CD4-positive, alpha-beta memory T cell (primary cell): Measurements from ENCODE around the gene SLC5A10. TPM values are rescaled to one million over a fixed set of nuclear protein-coding genes. Genes with fewer than 3 reads are reported as not detected.
"Not testable (repeated sequence)": the region's sequence is repeated elsewhere in the genome, so short reads cannot be mapped to it uniquely, and the experiment has no call there.

ENCODE experiments used
- CTCF ChIA-PET: fragments of 350-600 bp; sonication (Branson Sonifier 250); formaldehyde crosslinking; loops from one replicate; lab custom pipeline; 2021; ENCODE audit warnings: inconsistent platforms; ENCODE audit not compliant: partially characterized antibody; lab: Charles Lee
- POLR2A ChIA-PET: fragments of 350-600 bp; sonication (Branson Sonifier 250); formaldehyde crosslinking; loops from one replicate; lab custom pipeline; 2021; ENCODE audit not compliant: partially characterized antibody; lab: Charles Lee
- DNase-seq, 5 donors: peaks; one replicate each; pipeline versions ENCODE4 v3.0.0 to v3.0.0-alpha.2; 2020 to 2022; ENCODE audit warnings: mixed read lengths in 1 of 5
- H3K27ac ChIP-seq: one replicate; pipeline ENCODE4 v1.7.0; 2013; ENCODE audit warnings: low read depth, low read length
- H3K27me3 ChIP-seq: 2 replicates; pipeline ENCODE4 v1.7.0; 2013; ENCODE audit warnings: mild to moderate bottlenecking, low read length, moderate library complexity; ENCODE audit not compliant: insufficient read depth
- H3K36me3 ChIP-seq: 2 replicates; pipeline ENCODE4 v1.7.0; 2013; ENCODE audit warnings: mild to moderate bottlenecking, low read length, moderate library complexity; ENCODE audit not compliant: insufficient read depth
- H3K4me1 ChIP-seq: 2 replicates; pipeline ENCODE4 v1.7.0; 2013; ENCODE audit warnings: mild to moderate bottlenecking, low read length, moderate library complexity; ENCODE audit not compliant: insufficient read depth
- H3K4me3 ChIP-seq, 2 donors: one replicate each; pipeline ENCODE4 v1.7.0; 2013; ENCODE audit warnings: low read length in 2 of 2, mild to moderate bottlenecking in 1 of 2
- H3K9me3 ChIP-seq, 2 donors: one replicate each; pipeline ENCODE4 v1.7.0; 2013; ENCODE audit warnings: low read length in 2 of 2, control low read depth in 1 of 2; ENCODE audit not compliant: control insufficient read depth in 1 of 2
- H3K27ac Mint-ChIP-seq, 7 donors: one replicate each; pipeline ENCODE4 v1.8.0; 2020 to 2021; ENCODE audit warnings: mixed read lengths in 7 of 7, mild to moderate bottlenecking in 6 of 7, inconsistent platforms in 3 of 7, moderate library complexity in 3 of 7
- H3K27me3 Mint-ChIP-seq, 2 donors: one replicate each; pipeline ENCODE4 v1.8.0; 2020 to 2021; ENCODE audit warnings: mixed read lengths in 2 of 2
- H3K36me3 Mint-ChIP-seq, 2 donors: one replicate each; pipeline ENCODE4 v1.8.0; 2020 to 2021; ENCODE audit warnings: mixed read lengths in 2 of 2, inconsistent platforms in 1 of 2, mild to moderate bottlenecking in 1 of 2
- H3K4me1 Mint-ChIP-seq, 4 donors: one replicate each; pipeline ENCODE4 v1.8.0; 2020 to 2021; ENCODE audit warnings: mixed read lengths in 4 of 4, mild to moderate bottlenecking in 1 of 4
- H3K4me3 Mint-ChIP-seq, 8 donors: one replicate each; pipeline ENCODE4 v1.8.0; 2020 to 2021; ENCODE audit warnings: mixed read lengths in 8 of 8, mild to moderate bottlenecking in 7 of 8, moderate library complexity in 6 of 8, inconsistent platforms in 3 of 8
- H3K9me3 Mint-ChIP-seq, 8 donors: one replicate each; pipeline ENCODE4 v1.8.0; 2020 to 2021; ENCODE audit warnings: mixed read lengths in 8 of 8, mild to moderate bottlenecking in 5 of 8, inconsistent platforms in 3 of 8, moderate library complexity in 1 of 8
- intact Hi-C: fragments of 100-400 bp; cut with micrococcal nuclease; formaldehyde crosslinking; loops from one replicate; pipeline ENCODE4 v1.15.1; 2023
- polyA plus RNA-seq, 2 donors: library from polyadenylated mRNA; unstranded; fragments of 300-500 nt; fragmentation: Illumina TruSeq; gene quantifications; one replicate each; pipeline ENCODE4 v1.2.3, GENCODE V29; 2021
- total RNA-seq, 2 experiments: library from RNA; stranded (reverse); gene quantifications; one replicate each; pipeline ENCODE4 v1.2.3, GENCODE V29; 2021

The SLC5A10 gene
- total and polyA plus RNA-seq, 4 experiments from 2014 or later, result 0.10 to 0.11 TPM; not detected in 2

DNA sequence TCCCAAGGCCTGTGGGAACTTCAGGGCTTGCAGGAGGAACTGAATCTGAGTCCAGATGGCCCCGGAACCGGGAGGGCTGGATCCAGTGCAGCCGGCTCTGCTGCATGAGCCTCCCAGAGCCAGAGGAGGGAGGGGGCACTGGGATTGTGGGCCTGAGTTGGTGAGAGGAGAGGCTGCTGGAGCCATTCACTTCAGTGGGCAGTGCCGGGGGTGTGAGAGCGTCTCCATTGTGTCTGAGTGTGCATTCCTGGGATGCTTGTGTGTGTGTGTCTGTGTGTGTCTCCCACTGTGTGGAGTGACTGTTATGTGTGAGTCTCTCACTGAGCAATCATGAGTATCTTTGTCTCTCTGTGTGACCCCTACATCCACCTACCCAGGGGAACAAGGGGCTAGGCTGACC, 77.8 kb downstream of the SLC5A10 start:
- H3K9me3 ChIP-seq, CTCF ChIA-PET, H3K27me3 ChIP-seq, H3K4me3 ChIP-seq, H3K27ac ChIP-seq, DNase-seq, H3K27ac Mint-ChIP-seq, H3K36me3 Mint-ChIP-seq, H3K9me3 Mint-ChIP-seq, H3K4me1 Mint-ChIP-seq, H3K36me3 ChIP-seq, H3K4me3 Mint-ChIP-seq, intact Hi-C loops, H3K27me3 Mint-ChIP-seq, H3K4me1 ChIP-seq, POLR2A ChIA-PET: not testable (repeated sequence)

GRCh38 chr17:19030771-19031449, 78.9 kb downstream of the SLC5A10 start:
- H3K4me3 Mint-ChIP-seq, H3K4me1 ChIP-seq, H3K27ac ChIP-seq, H3K36me3 Mint-ChIP-seq, H3K27ac Mint-ChIP-seq, H3K4me3 ChIP-seq, CTCF ChIA-PET, H3K9me3 Mint-ChIP-seq, H3K36me3 ChIP-seq, H3K4me1 Mint-ChIP-seq, H3K9me3 ChIP-seq, intact Hi-C loops, H3K27me3 ChIP-seq, DNase-seq, POLR2A ChIA-PET, H3K27me3 Mint-ChIP-seq: not testable (repeated sequence)

DNA sequence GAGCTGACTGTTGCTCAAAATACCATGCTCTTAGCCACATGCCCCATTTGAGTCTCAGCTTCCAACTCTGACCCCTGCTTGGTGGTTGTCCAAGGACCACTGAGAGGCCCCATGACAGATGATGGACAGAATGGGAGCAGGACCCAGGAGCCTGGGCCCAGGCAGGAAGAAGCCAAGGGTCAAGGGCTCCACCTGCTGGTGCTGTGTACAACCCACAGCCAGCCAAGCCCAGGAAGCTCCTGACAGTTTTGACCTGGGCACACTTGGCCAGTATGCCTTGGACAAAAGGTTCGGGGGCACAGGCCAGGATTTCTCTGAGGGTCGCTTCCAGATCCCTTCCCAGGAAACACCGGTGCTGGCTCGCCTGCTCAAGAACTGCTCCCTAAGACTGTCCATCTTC, 79.8 kb downstream of the SLC5A10 start:
- CTCF ChIA-PET, H3K27ac ChIP-seq, H3K4me1 ChIP-seq, H3K27me3 Mint-ChIP-seq, H3K27ac Mint-ChIP-seq, H3K4me3 ChIP-seq, H3K36me3 Mint-ChIP-seq, POLR2A ChIA-PET, H3K9me3 ChIP-seq, H3K4me3 Mint-ChIP-seq, H3K9me3 Mint-ChIP-seq, intact Hi-C loops, H3K27me3 ChIP-seq, H3K36me3 ChIP-seq, H3K4me1 Mint-ChIP-seq: not testable (repeated sequence)
- DNase-seq, result peak in 3 of 5 donors; percentile 19 to 39 (median 28)

GRCh38 chr17:19032377-19032988, 80.5 kb downstream of the SLC5A10 start:
- H3K27ac ChIP-seq, H3K9me3 ChIP-seq, POLR2A ChIA-PET, H3K4me3 Mint-ChIP-seq, CTCF ChIA-PET, H3K36me3 Mint-ChIP-seq, intact Hi-C loops, H3K9me3 Mint-ChIP-seq, H3K4me1 Mint-ChIP-seq, H3K27me3 Mint-ChIP-seq, H3K27me3 ChIP-seq, H3K36me3 ChIP-seq, H3K4me1 ChIP-seq, DNase-seq, H3K27ac Mint-ChIP-seq, H3K4me3 ChIP-seq: not testable (repeated sequence)

GRCh38 chr17:19036186-19036585, 84.2 kb downstream of the SLC5A10 start:
- H3K36me3 ChIP-seq, H3K4me3 Mint-ChIP-seq, H3K9me3 ChIP-seq, POLR2A ChIA-PET, H3K27ac Mint-ChIP-seq, H3K4me1 ChIP-seq, H3K4me1 Mint-ChIP-seq, DNase-seq, H3K36me3 Mint-ChIP-seq, H3K27ac ChIP-seq, CTCF ChIA-PET, intact Hi-C loops, H3K27me3 ChIP-seq, H3K27me3 Mint-ChIP-seq, H3K9me3 Mint-ChIP-seq, H3K4me3 ChIP-seq: not testable (repeated sequence)

- H3K27me3 Mint-ChIP-seq, H3K9me3 Mint-ChIP-seq, CTCF ChIA-PET, H3K27me3 ChIP-seq, DNase-seq, H3K36me3 ChIP-seq, POLR2A ChIA-PET, intact Hi-C loops, H3K36me3 Mint-ChIP-seq, H3K9me3 ChIP-seq, H3K4me1 Mint-ChIP-seq, H3K27ac ChIP-seq, H3K4me1 ChIP-seq, H3K27ac Mint-ChIP-seq, H3K4me3 Mint-ChIP-seq, H3K4me3 ChIP-seq: not testable (repeated sequence)
Observed at GRCh38 chr17:19037547-19037946, 85.6 kb downstream of the SLC5A10 start.

DNA sequence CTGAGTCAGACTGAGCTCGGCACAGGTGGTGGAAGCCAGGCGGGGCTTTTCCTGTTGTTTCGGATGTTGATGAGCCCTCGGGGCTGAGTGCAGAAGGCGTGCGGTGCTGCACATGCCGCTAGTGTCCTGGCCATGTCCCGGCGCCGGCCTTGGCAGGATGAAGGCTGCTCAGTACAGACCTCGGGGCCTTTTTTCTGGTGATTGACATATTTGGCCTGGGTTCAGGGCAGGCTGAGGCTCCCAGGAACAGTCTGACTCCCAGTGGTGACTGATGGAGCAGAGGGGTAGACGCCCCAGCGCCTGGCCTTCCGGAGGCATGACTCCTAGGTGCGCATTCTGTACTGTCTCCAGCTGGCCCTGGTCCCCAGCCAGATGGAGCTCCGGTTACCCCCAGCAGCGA, 86.0 kb downstream of the SLC5A10 start:
- H3K27me3 ChIP-seq, H3K9me3 Mint-ChIP-seq, POLR2A ChIA-PET, H3K4me3 ChIP-seq, H3K27ac Mint-ChIP-seq, CTCF ChIA-PET, H3K9me3 ChIP-seq, H3K4me1 Mint-ChIP-seq, H3K4me3 Mint-ChIP-seq, H3K36me3 Mint-ChIP-seq, intact Hi-C loops, H3K27ac ChIP-seq, DNase-seq, H3K36me3 ChIP-seq, H3K4me1 ChIP-seq, H3K27me3 Mint-ChIP-seq: not testable (repeated sequence)

GRCh38 chr17:19038730-19039129, 86.8 kb downstream of the SLC5A10 start:
- H3K4me1 ChIP-seq, H3K27ac ChIP-seq, H3K4me3 ChIP-seq, H3K9me3 ChIP-seq, H3K36me3 ChIP-seq, H3K27me3 ChIP-seq, intact Hi-C loops, H3K27ac Mint-ChIP-seq, H3K4me1 Mint-ChIP-seq, H3K9me3 Mint-ChIP-seq, DNase-seq, CTCF ChIA-PET, H3K27me3 Mint-ChIP-seq, POLR2A ChIA-PET, H3K36me3 Mint-ChIP-seq, H3K4me3 Mint-ChIP-seq: not testable (repeated sequence)
